Mucosa of gallbladder (tissue), 1 donor: ENCODE results near the gene BPIFB2. TPM values are rescaled to one million over a fixed set of nuclear protein-coding genes. Genes with fewer than 3 reads are reported as not detected.

Experiments used
- DNase-seq: peaks from one replicate; pipeline ENCODE4 v3.0.0-alpha.2; 2020; ENCODE audit warnings: low spot score
- total RNA-seq: library from RNA; stranded (reverse); gene quantifications from one replicate; pipeline ENCODE4 v1.2.1, GENCODE V29; 2021
- donor health status: DM: no; HTN: no; CAD: no.

The BPIFB2 gene
- total RNA-seq, 1 donor from 2014 or later: 0.17 TPM

DNA sequence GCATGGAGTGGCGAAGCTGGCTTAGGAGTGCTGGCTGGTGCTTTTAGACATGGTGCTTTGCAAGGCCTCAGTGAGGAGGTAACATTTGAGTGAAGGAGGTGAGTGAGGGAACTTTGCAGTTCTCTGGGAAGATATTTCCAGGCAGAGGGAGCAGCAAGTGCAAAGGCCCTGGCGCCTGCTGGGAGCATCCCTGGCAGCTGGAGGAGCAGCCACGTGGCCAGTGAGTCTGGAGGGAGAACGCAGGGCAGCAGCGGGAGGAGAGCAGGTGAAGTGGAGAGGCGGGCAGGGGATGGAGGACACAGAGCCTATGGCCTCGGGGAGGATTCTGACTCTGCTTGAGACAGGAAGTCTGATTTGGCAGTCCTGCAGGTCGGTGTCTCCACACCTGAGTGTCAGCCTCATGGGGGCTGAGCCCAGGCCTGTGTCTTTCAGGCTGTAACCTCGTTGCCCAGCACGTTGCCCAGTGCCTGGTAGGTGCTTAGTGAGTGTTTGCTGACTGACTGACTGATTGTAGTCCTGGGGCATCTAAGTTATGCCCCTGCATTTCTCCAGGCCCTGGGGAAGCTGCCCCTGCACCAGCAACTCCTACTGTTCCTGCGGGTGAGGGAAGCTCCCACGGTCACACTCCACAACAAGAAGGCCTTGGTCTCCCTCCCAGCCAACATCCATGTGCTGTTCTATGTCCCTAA, 60.9 kb downstream of the BPIFB2 start:
- no peak for DNase-seq

DNA sequence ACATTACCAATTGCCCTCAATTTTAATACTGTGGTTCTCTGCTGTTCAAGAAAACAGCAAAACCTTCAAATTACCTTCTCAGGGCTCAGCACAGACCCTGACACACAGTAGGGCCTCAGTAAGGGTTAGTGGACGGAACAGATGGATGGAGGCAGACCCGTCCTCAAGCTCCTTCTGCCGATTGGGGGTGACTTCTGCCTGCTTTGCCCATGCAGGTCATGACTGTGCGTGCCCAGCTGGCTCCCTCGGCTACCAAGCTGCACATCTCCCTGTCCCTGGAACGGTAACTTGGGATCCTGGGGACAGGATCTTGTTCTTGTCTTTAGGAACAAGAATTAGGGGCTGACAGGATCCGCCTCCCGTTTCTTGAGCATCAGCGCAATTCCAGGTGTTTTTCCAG, 62.2 kb downstream of the BPIFB2 start:
- DNase-seq: no peak

GRCh38 chr20:33070111-33071053, 62.9 kb downstream of the BPIFB2 start:
- no peak for DNase-seq

GRCh38 chr20:33071198-33071597, 63.7 kb downstream of the BPIFB2 start:
- no peak for DNase-seq

- DNase-seq: no peak
Observed at GRCh38 chr20:33072362-33072761, 64.9 kb downstream of the BPIFB2 start.

- no peak for DNase-seq
Observed at GRCh38 chr20:33072813-33073212, 65.3 kb downstream of the BPIFB2 start.

Other genes starting within 250 kb of the BPIFB2 start
- 2.0 TPM for gene DNMT3B, start 245.3 kb upstream of the BPIFB2 start, total RNA-seq
- 85.9 TPM for gene MAPRE1, start 187.8 kb upstream of the BPIFB2 start, total RNA-seq
- 0.20 TPM for gene EFCAB8, start 148.8 kb upstream of the BPIFB2 start, total RNA-seq
- not detected for gene SUN5, start 3.3 kb upstream of the BPIFB2 start, total RNA-seq
- gene BPIFB6, start 23.9 kb downstream of the BPIFB2 start, total RNA-seq: not detected
- not detected for gene BPIFB3, start 46.2 kb downstream of the BPIFB2 start, total RNA-seq
- gene BPIFB4, start 71.9 kb downstream of the BPIFB2 start, total RNA-seq: not detected
- gene BPIFA2, start 160.5 kb downstream of the BPIFB2 start, total RNA-seq: not detected
- not detected for gene BPIFA3, start 209.6 kb downstream of the BPIFB2 start, total RNA-seq
- not detected for gene BPIFA1, start 228.3 kb downstream of the BPIFB2 start, total RNA-seq